HG02678 (cell line): ENCODE data around the gene ADGRF5.
"Not testable (repeated sequence)": the region's sequence is repeated elsewhere in the genome, so short reads cannot be mapped to it uniquely, and the experiment has no call there.

Experiments used
- ATAC-seq: cut with Tn5 transposase; IDR thresholded peaks from one replicate; pipeline ENCODE4 v1.9.1; 2021; ENCODE audit warnings: mild to moderate bottlenecking, moderate library complexity; ENCODE audit not compliant: unreplicated experiment

ADGRF5 gene

DNA sequence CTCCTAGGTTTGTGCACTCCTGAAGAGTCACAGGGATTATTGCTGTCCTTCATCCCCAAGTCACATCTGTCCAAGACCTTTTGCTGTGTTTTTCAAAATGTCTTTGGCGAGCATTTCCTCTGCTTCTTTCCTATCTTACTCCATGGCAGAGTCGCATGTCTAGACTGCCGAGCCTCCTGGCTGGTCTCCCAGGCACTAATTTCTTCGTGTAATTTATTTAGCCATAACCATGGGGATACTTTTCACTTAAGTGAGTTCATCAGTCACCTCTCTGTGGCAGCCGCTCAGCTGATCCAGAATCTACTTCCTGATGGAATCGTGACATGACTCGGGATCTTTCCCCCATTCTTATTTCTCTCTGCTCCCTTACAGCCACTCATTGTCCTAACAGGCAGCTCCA, 25.8 kb downstream of the ADGRF5 start:
- ATAC-seq: no peak

DNA sequence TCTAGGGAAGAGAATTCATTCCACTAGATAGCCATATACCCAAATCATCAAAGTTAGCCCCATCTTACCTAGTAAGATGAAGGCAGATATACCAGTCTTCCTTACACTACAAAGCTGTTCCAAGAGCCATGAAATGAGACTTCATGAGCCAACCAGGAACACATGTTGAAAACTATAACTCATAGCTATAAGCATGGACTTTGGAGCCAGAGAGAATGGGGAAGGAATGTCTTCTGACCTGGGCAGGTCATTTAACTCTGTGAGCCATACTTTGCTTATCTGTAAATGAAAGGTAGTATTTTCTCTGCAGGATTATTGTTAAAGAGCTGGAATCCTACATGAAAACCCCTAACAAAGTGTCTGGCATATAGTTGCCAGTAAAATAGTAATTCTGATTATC, 27.3 kb downstream of the ADGRF5 start:
- no peak for ATAC-seq

DNA sequence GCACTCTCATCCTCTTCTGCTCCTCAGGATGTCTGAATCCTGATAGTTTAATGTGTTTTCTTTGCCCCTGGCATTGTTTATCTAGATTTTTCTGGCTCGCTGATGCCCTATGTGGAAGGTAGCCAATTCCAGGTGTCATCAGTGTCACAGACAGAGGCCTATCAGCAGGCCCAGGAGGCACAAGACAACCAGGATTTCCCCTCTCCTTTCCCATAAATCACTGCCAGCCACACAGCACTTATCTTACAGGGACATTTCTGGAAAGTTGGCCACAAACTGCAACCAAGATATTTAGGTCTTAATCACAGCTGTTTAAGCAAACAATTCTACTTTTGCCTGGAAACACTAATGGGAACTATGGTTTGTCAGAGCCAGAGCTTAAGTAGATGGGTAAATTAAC, 28.1 kb downstream of the ADGRF5 start:
- ATAC-seq: no peak

DNA sequence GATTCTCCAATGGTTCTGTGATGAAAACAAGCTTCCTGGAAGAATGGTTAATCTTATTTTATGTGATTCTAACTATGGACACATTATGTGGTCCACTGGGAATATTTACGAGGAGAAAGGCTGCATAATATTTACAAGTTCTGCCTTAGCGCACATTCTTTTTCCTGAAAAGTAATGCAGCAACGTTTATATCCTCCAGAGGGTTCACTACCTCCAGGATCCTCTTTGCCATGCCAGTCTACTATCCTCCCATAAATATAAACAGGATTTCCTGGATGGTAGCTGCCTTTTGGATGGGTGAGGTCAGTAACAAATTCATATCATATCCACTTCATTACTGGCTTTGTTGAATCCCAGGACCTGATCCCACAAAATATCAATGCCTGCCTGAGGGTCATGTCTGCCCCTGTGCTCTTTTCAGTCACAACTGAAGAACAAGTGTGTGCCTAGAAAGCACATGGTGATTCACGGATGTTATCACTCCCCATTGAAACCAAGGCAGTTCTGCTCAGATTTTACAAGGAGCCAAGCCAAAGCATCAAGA, 30.4 kb downstream of the ADGRF5 start:
- no peak for ATAC-seq

DNA sequence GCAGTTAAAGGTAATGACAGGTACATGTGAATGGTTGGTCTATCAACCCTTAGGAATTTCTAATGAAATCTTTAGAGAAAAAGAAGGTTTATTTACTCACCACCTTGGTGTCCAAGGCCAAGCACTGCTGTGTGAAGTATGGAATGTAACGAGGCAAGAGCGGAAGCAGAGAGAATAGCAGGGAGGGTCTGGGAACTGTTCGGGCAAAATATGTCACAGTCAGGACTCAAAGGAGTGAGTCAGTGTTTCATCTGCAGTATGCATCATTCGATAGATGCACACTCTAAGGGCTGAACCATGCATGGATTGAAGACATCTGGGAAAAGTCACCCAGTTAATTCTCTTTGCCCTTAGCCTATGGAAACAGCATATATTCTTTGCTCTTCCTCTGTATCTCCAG, 33.2 kb downstream of the ADGRF5 start:
- no peak for ATAC-seq

DNA sequence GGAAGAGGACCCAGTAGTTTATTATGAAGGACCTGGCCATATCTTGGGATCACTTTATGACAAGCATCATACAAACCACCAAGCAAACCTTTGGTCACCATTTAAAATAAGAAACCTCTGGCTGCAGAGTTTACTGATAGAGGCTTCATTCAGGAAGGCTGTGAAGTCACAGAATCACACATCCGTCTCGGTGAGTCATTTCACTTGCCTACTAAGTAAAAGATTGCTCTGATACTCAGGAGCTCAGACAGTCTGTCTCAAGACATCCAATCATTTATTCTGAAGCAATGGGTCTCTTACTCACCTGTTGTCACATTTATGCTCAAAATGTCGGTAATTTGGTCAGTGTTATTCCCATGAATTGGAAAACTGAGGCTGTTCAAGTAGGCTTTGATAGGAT, 33.7 kb downstream of the ADGRF5 start:
- no peak for ATAC-seq

DNA sequence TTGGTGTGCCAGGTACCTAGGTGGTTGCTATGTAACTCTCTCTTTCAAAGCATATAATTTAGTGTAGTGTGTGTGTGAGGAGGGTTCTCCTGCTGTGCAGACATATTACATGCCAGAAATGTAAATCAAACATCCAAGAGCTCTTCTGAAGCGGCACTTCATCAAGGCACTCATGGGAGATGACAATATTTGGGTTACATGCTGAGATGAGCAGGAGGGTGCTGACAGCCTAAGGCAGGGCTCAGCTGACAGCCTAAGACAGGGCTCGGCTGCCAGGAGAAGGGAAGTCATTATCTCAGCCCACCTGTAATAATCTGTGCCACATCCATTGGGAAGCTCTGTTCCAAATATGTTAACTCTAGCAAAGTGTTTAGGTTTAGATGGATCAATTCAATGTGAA, 39.1 kb downstream of the ADGRF5 start:
- ATAC-seq: no peak

DNA sequence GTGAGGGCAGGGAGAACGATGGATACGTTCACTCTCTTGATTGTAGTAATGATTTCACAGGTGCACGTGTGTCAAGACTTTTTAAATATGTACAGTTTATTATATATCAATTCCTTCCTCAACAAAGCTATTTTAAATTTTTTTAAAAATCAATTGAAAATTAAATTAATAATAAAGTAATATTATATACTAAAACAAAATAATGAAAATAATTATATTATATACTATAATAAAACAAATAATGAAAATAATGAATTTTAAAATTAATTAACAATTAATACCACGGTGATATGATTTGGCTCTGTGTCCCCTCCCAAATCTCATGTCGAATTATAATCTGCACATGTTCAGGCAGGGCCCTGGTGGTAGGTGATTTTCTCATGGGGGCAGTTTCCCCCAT, 42.7 kb downstream of the ADGRF5 start:
- no peak for ATAC-seq

DNA sequence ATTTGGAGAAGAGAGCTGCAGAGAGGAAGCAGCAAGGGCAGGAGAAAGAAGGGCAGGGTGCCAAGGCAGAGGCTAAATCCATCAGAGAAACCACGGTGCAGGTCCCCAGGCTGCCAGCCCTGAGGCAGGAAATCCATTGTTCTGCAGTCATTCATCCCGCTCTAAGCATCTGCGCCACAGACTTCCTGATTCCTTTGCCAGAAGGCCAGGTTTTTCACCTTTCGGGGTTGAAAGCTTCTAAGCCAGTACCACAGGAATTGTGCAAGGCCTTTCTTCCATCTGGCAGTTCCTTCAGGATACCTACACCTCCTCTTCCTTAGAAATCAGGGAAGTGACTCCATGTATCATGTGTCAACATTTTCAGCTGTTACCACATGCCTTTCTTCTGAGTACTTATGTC, 45.6 kb downstream of the ADGRF5 start:
- ATAC-seq: no peak

DNA sequence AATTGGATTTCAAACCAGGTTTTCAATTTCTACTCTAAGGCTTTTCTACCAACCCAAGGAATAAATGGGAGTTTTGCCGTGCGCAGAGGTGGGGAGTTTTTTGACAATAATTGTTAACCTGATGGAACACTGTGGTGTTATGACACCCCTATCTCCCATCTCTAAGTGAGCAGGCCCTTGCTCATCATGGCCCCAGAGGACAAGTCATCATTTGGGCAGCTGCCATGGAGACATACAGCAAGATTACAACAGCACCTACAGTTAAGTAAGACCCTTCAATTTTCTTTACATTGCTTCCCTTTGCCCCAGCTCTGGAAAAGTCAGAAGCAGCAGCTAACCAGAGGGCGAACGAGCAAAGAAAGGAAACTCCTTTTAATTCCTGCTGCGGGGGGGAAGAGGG, 54.3 kb downstream of the ADGRF5 start:
- ATAC-seq: no peak

DNA sequence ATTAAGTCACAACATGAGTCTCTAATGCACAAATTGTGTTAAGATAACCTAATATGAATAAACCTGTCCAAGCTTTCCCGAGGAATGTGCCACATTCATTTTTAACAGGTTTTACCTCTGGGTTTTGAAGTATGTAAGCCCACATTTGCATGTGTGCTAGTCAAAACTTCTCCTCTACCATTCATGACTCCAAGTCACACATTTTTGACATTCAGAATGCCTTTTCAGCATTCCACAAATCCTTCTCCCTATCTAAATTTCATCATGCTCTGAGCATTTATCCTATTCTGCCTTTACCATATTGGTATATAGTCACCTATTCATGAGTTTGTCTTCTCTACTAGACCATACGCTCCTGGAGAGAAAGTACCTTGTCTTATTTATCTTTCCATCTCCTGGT, 56.5 kb downstream of the ADGRF5 start:
- ATAC-seq: no peak

DNA sequence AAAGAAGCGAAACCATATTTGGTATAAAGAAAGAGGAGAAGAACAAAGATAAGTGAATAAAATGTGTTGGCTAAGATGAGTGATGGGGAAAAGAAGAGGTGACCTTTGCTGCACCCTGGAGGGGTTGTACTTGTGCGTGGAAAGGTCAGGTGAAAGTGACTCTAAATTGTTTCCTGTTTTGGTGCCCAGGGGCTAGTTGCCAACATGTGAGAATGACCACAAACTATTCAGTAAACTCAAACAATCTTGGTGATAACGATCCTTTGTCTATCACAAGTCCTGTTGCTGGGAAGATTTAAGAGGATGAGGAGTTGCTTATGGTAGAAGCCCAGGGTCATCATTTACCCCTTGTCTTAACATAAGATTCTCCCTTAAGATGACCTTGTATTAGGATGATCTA, 57.9 kb downstream of the ADGRF5 start:
- no peak for ATAC-seq

DNA sequence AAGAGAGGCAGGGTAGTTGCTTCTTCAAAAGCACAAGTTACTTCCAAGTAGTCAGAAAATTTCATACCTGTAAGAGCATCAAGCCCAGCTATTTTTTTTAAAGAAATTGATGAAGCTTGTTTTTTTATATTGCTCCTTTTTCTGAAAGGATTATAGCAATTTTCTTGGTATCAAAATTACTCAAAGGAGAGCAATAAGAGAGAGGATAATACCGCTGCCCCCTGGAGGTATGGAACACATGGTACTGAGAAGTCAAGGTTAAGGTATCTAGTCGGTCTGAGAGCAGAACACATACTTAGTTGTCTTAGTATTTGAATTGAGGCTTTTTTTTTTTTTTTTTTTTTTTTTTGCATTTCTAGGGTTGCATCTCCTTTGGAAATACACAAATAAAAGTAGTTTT, 59.4 kb downstream of the ADGRF5 start:
- ATAC-seq: no peak

DNA sequence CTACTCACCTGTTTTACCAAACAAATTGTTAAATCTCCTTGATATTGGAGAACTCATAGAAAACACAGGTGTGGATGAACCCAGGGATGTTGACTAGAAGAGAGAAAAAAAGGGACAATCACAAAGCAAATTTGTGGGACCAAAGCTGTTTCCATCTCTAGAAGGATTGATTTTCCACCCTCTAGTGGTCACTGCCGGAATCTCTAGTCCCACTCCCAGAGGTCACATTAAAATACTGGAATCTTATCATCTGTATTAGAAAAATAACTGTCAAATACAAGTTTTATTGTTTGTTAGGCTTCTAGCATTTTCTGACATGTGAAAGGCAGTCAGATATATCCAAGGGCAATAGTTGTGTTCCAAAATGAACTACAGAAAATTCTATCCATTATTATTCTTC, 65.8 kb downstream of the ADGRF5 start:
- ATAC-seq: peak; percentile 48

DNA sequence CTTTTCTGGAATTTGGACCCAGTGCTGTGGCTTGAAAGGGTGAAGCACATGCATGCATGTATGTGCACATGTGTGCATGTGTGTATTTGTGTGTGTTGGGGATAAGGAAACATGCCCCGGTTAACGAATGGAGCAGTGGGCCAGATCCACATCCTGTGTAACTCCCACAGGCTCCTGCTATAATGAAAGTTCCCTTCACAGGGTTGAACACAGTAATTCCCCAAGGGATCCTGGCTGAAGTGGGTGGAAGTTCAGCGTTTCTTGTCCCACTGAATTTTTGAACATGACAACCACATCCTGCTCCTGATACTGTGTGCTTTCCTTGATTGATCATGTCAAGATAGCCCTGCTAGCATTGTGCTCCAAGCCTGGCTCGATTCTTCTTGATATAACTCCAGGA, 70.2 kb downstream of the ADGRF5 start:
- not testable (repeated sequence) for ATAC-seq

DNA sequence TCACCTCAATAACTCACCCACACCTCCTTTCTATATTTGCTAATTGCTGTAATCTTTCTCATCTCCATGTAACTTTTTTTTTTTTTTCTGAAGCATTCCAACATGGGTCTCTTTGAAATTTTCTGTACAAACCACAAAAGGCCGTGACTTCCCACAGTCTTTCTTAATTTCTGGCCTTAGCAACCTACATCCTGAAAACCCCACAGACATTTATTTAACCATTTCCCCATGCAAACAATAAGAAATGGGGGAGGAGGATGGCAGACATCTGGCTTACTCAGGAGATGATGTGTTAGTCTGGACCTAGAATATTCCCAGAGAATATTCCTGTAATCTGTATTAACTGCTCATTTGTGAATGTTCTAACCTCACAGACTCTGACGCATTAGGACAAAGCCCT, 70.9 kb downstream of the ADGRF5 start:
- ATAC-seq: no peak

DNA sequence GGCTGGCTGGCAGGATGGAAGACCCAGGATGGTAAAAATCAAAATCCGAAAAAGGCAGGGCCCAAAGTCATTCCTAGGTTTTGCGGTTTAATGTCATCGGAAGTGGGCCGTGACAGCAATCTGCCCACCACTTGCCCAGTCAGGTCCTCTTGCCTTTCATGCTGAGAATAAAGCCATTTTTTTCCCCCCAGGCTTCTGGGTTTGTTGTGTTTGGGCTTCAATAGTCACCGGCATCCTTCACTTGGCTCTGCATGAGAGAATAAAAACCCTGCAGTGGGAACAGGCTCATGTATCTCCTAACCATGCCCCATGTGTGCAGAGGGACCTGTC, 72.4 kb downstream of the ADGRF5 start:
- ATAC-seq: no peak

DNA sequence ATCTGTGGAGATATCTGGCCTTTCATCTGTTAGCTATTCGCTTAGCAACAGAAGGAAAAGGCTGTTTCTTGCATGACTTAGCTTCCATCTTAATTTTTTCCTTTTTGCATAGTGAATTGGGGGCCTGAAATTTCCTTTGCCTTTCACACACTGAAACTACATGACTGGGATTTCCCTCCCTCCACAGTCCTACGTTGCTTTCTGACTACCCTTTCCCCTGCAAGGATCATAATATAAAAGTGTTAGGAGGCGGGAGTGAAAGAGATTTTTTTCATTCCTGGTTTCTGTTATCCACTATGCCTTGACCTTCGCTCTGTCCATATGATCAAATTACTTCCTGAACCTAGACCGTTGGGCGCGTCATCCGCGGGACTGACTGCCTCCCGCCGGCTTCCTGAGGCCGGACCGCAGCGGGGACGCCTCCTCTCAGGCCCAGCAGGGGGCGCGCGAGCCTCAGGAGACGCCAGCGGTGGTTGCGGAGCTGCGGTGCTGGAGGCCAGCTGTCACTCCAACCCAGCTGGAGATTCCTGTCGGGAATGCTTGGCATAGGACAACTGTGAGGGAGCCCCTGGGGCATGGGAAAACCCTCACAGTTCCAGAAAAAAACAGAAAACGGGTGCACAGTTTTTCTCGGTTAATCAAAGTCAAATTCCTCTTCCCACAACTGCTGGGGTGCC, 72.9 kb downstream of the ADGRF5 start:
- ATAC-seq: peak; percentile 98

DNA sequence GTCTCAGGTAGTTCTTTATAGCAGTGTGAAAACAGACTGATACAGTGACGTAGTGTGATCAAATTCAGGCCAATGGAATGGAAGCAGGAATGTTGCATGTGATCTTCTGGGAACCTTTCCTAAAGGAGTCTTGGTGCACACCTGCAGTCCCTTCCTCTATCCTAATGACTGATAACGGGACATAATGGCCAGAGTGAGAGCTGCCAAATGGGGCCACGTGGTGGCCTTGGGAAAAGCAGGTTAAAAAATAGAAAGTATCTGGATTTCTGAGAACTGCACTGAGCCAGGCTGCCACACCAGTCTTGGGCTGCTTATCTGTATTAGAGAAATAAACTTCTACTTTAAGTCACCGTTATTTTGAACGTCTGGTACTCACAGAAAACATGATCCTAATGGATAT, 76.6 kb downstream of the ADGRF5 start:
- no peak for ATAC-seq

DNA sequence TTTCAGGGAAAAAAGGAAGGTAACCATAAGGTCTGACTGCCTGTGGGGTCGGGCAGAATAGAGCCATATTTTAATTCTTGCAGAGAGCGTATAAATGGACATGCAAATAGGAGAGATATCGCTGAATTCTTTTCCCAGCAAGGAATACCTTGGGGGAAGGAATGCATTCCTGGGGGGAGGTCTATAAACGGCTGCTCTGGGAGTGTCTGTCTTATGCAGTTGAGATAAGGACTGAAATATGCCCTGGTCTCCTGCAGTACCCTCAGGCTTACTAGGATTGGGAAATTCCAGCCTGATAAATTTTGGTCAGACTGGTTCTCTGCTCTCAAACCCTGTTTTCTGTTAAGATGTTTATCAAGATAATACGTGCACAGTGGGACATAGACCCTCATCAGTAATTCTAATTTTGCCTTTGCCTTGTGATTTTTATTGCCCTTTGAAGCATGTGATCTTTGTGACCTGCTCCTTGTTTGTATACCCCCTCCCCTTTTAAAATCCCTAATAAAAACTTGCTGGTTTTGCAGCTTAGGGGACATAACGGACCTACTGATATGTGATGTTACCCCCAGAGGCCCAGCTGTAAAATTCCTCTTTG, 79.4 kb downstream of the ADGRF5 start:
- ATAC-seq: not testable (repeated sequence)

DNA sequence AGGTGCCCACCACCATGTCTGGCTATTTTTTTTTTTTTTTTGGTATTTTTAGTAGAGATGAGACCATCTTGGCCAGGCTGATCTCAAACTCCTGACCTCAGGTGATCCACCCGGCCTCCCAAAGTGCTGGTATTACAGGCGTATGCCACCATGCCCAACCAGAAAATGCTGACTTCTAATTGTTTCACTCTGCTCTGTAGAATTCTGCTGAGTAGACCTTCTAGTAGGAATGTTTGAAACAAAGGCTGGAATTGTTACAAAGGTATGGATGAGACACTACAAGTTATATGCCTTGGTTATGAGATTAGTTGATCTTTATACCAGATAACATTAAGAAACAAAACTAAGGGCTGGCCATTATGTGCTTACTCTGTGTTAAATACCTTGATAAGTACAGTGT, 83.7 kb downstream of the ADGRF5 start:
- ATAC-seq: no peak

DNA sequence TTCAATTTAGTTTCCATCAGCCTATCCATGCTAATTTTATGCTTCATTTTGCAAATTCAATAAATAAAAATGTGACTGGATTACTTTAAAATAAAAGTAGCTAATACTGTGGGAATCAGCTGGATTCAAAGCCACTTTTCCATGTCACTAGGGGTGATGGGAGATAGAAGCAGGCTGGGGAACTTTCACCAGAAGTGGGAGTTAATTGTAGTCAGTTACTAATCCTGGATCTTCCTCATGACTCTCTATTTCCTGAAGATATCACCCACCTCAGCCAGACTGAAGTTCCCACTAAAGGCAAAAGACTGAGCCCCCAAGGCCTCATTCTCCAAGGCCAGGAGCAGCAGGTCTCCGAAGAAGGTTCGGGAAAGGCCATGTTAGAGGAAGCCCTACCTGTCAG, 86.7 kb downstream of the ADGRF5 start:
- not testable (repeated sequence) for ATAC-seq
